Neutrophil (primary cell): ENCODE measurements around the gene TLE3.
"Not testable (repeated sequence)": the region's sequence is repeated elsewhere in the genome, so short reads cannot be mapped to it uniquely, and the experiment has no call there.

Experiments
- H3K27ac ChIP-seq: fragments of 200-600 bp; sonication (generic); 2 replicates; pipeline ENCODE4 v1.5.1; 2016; ENCODE audit warnings: mild to moderate bottlenecking, moderate library complexity
- H3K27me3 ChIP-seq: fragments of 200-600 bp; sonication (generic); 2 replicates; pipeline ENCODE4 v1.6.0; 2016; ENCODE audit warnings: mild to moderate bottlenecking
- H3K36me3 ChIP-seq: fragments of 200-600 bp; sonication (generic); 2 replicates; pipeline ENCODE4 v1.5.1; 2017
- H3K4me1 ChIP-seq, 2 experiments: fragments of 200-600 bp in 1 of 2; sonication (generic) in 1 of 2; 1 replicate in 1 of 2; 2 replicates in 1 of 2; pipeline versions ENCODE4 v1.5.1 to v1.6.1; 2013 to 2016; ENCODE audit warnings: low read depth in 1 of 2, low read length in 1 of 2, mild to moderate bottlenecking in 1 of 2, moderate library complexity in 1 of 2; ENCODE audit not compliant: control insufficient read depth in 1 of 2, insufficient read depth in 1 of 2
- H3K4me3 ChIP-seq, 2 experiments: fragments of 200-600 bp in 1 of 2; sonication (generic) in 1 of 2; 1 replicate in 1 of 2; 2 replicates in 1 of 2; pipeline ENCODE4 v1.5.1; 2013 to 2016; ENCODE audit warnings: low read depth in 1 of 2, low read length in 1 of 2, mild to moderate bottlenecking in 1 of 2, moderate library complexity in 1 of 2
- H3K9me3 ChIP-seq: fragments of 200-600 bp; sonication (generic); 2 replicates; pipeline ENCODE4 v1.5.1; 2016
- CTCF ChIP-seq: fragments of 200-600 bp; sonication (generic); IDR thresholded peaks from 2 replicates; pipeline ENCODE4 v1.5.1; 2016; ENCODE audit warnings: antibody characterized with exemption

Gene TLE3

GRCh38 chr15:70114221-70114620 lies 16.5 kb upstream of the TLE3 start:
- H3K27me3 ChIP-seq = no peaks in the 10 kb centered on the region
- H3K4me3 ChIP-seq = peak overlapping the region in 1 of 2 experiments; percentile 48
- H3K36me3 ChIP-seq = no peaks in the 10 kb centered on the region
- no peaks in the 10 kb centered on the region for H3K9me3 ChIP-seq
- peak overlapping the region; percentile 84 for H3K27ac ChIP-seq
- H3K4me1 ChIP-seq = peaks cover 39 to 44% of the 10 kb centered on the region in 2 experiments
- no peak for TF ChIP-seq CTCF

- peak; percentile 25 for TF ChIP-seq CTCF
- Histone ChIP-seq H3K27ac (peak overlapping the region; percentile 84), H3K9me3 (no peaks in the 10 kb centered on the region), H3K4me3 (peak overlapping the region; percentile 26 to 48), H3K27me3 (no peaks in the 10 kb centered on the region), H3K4me1 (peaks cover 39 to 44% of the 10 kb centered on the region in 2 experiments), H3K36me3 (no peaks in the 10 kb centered on the region)
Observed at GRCh38 chr15:70113304-70113700, 15.6 kb upstream of the TLE3 start.

GRCh38 chr15:70112572-70113303 lies 15.0 kb upstream of the TLE3 start:
- peak overlapping the region; percentile 26 to 48 for H3K4me3 ChIP-seq
- H3K27ac ChIP-seq = peak overlapping the region; percentile 84
- not testable (repeated sequence) for H3K9me3 ChIP-seq

GRCh38 chr15:70112074-70112395 lies 14.3 kb upstream of the TLE3 start:
- Histone ChIP-seq H3K4me1 (peaks cover 39 to 44% of the 10 kb centered on the region in 2 experiments), H3K36me3 (no peaks in the 10 kb centered on the region), H3K9me3 (no peaks in the 10 kb centered on the region), H3K27me3 (no peaks in the 10 kb centered on the region), H3K27ac (no peak overlapping the region), H3K4me3 (no peak overlapping the region)
- no peak for TF ChIP-seq CTCF

More at GRCh38 chr15:70112572-70113303, 15.0 kb upstream of the TLE3 start:
- H3K36me3 ChIP-seq, H3K27me3 ChIP-seq: not testable (repeated sequence)
- peaks cover 39 to 44% of the 10 kb centered on the region in 2 experiments for H3K4me1 ChIP-seq

GRCh38 chr15:70111203-70112073 lies 13.7 kb upstream of the TLE3 start:
- no peak overlapping the region for H3K27ac ChIP-seq

More at GRCh38 chr15:70111203-70112073, 13.7 kb upstream of the TLE3 start:
- TF ChIP-seq CTCF = no peak
- Histone ChIP-seq H3K27me3 (no peaks in the 10 kb centered on the region), H3K4me3 (no peak overlapping the region), H3K9me3 (no peaks in the 10 kb centered on the region), H3K4me1 (peaks cover 39 to 44% of the 10 kb centered on the region in 2 experiments), H3K36me3 (no peaks in the 10 kb centered on the region)
